A549 (cell line): ENCODE measurements around the gene RGL1. TPM values are rescaled to one million over a fixed set of nuclear protein-coding genes. Genes with fewer than 3 reads are reported as not detected.

Experiments
- ATAC-seq, 2 experiments: fragments of 200-7000 bp in 1 of 2; fragments of >200 bp in 1 of 2; cut with Nextera tagmentation in 1 of 2; cut with Tn5 transposase in 1 of 2; 3 replicates each; pipeline versions ENCODE4 v1.8.0 to v1.9.1; 2018 to 2020; ENCODE audit warnings: mild to moderate bottlenecking in 1 of 2, moderate library complexity in 1 of 2
- CTCF ChIA-PET: fragments of 300-600 bp; sonication (Branson Sonifier 250); formaldehyde crosslinking; extraction: SDS; loops from one replicate; lab custom pipeline; 2021; ENCODE audit warnings: antibody characterized with exemption, inconsistent platforms; lab: Yijun Ruan, JAX
- POLR2A ChIA-PET: fragments of 350-600 bp; formaldehyde crosslinking; extraction: SDS; loops from one replicate; lab custom pipeline; 2021; ENCODE audit warnings: antibody characterized with exemption, inconsistent platforms; lab: Yijun Ruan, JAX
- DNase-seq, 2 experiments: peaks; one replicate each; pipeline versions ENCODE4 v3.0.0 to v3.0.0-alpha.2; 2011 to 2016; ENCODE audit warnings: low read depth in 1 of 2, low spot score in 1 of 2
- FAIRE-seq: peaks from 2 replicates; lab custom pipeline; 2011; peaks lifted over from hg19 to GRCh38; lab: Jason Lieb, UNC
- H3K27ac ChIP-seq, 2 experiments: fragments of >200 bp; sonication (Bioruptor Twin); formaldehyde crosslinking; 3 replicates each; pipeline ENCODE4 v1.5.1; 2016 to 2017
- H3K4me1 ChIP-seq: fragments of >200 bp; sonication (Bioruptor Twin); formaldehyde crosslinking; 3 replicates; pipeline ENCODE4 v1.6.1; 2016
- H3K4me2 ChIP-seq: fragments of >200 bp; sonication (Bioruptor Twin); formaldehyde crosslinking; 3 replicates; pipeline ENCODE4 v1.6.1; 2016
- H3K4me3 ChIP-seq: fragments of >200 bp; sonication (Bioruptor Twin); formaldehyde crosslinking; 3 replicates; pipeline ENCODE4 v1.5.1; 2016
- H3K9me3 ChIP-seq: fragments of >200 bp; sonication (Bioruptor Twin); formaldehyde crosslinking; 3 replicates; pipeline ENCODE4 v1.6.1; 2016
- ATOH8 ChIP-seq: fragments of 250-450 bp; sonication (Bioruptor Pico); IDR thresholded peaks from 2 replicates; pipeline ENCODE4 v1.5.0; 2020; ENCODE audit warnings: low read depth, mild to moderate bottlenecking, moderate library complexity
- BCL3 ChIP-seq: fragments of >200 bp; sonication (Bioruptor Twin); formaldehyde crosslinking; IDR thresholded peaks from 3 replicates; pipeline ENCODE4 v1.6.1; 2016
- BHLHE40 ChIP-seq: IDR thresholded peaks from 2 replicates; pipeline ENCODE4 v1.6.1; 2012; ENCODE audit warnings: low read depth, low read length, inconsistent platforms
- CTCF ChIP-seq: fragments of >200 bp; sonication (Bioruptor Twin); formaldehyde crosslinking; IDR thresholded peaks from 3 replicates; pipeline ENCODE4 v1.5.1; 2016
- E2F6 ChIP-seq: IDR thresholded peaks from 2 replicates; pipeline ENCODE4 v1.6.1; 2012; ENCODE audit warnings: low read depth, borderline replicate concordance
- EHMT2 ChIP-seq: fragments of 200-600 bp; sonication (generic); IDR thresholded peaks from 2 replicates; pipeline ENCODE4 v1.6.1; 2016; ENCODE audit warnings: antibody characterized with exemption, low read depth, mild to moderate bottlenecking, moderate library complexity
- ELK1 ChIP-seq: fragments of 150-350 bp; IDR thresholded peaks from 2 replicates; pipeline ENCODE4 v1.6.1; 2014; ENCODE audit warnings: low read depth, mild to moderate bottlenecking, low read length
- ESRRA ChIP-seq: fragments of 150-350 bp; IDR thresholded peaks from 2 replicates; pipeline ENCODE4 v1.6.1; 2014; ENCODE audit warnings: mild to moderate bottlenecking, low read length, borderline replicate concordance
- FOSL2 ChIP-seq, 2 experiments: fragments of 450-650 bp in 1 of 2; fragments of >200 bp in 1 of 2; sonication (Bioruptor Twin) in 1 of 2; formaldehyde crosslinking; IDR thresholded peaks; 2 replicates each; pipeline versions ENCODE4 v1.5.0 to v1.6.1; 2016 to 2020; ENCODE audit warnings: mild to moderate bottlenecking in 1 of 2, moderate library complexity in 1 of 2
- FOXS1 ChIP-seq: fragments of 250-450 bp; sonication (Bioruptor Pico); IDR thresholded peaks from 2 replicates; pipeline ENCODE4 v1.5.0; 2020; ENCODE audit warnings: mild to moderate bottlenecking, moderate library complexity
- GATA3 ChIP-seq: IDR thresholded peaks from 2 replicates; pipeline ENCODE4 v1.6.1; 2012; ENCODE audit warnings: borderline replicate concordance
- HDAC2 ChIP-seq: fragments of 200-600 bp; sonication (generic); IDR thresholded peaks from 2 replicates; pipeline ENCODE4 v1.6.1; 2016
- HEYL ChIP-seq: fragments of 250-450 bp; sonication (Bioruptor Pico); IDR thresholded peaks from 2 replicates; pipeline ENCODE4 v1.8.0; 2021; ENCODE audit warnings: mild to moderate bottlenecking, moderate library complexity
- JUN ChIP-seq, 2 experiments: fragments of >200 bp; sonication (Bioruptor Twin); formaldehyde crosslinking; IDR thresholded peaks; 2 replicates in 1 of 2; 3 replicates in 1 of 2; pipeline ENCODE4 v1.6.1; 2016 to 2017
- KDM1A ChIP-seq: fragments of 200-600 bp; sonication (generic); IDR thresholded peaks from 2 replicates; pipeline ENCODE4 v1.6.1; 2016; ENCODE audit warnings: low read depth, mild to moderate bottlenecking
- MAZ ChIP-seq: fragments of 150-350 bp; IDR thresholded peaks from 2 replicates; pipeline ENCODE4 v1.6.1; 2014; ENCODE audit warnings: antibody characterized with exemption, low read depth, low read length, borderline replicate concordance
- NFE2L2 ChIP-seq: fragments of 150-350 bp; conservative IDR thresholded peaks from 2 replicates; pipeline ENCODE4 v1.6.1; 2014; ENCODE audit warnings: low read length
- POLR2A ChIP-seq: IDR thresholded peaks from 2 replicates; pipeline ENCODE4 v1.6.1; 2012; ENCODE audit warnings: mild to moderate bottlenecking, low read length
- RARB ChIP-seq: fragments of 250-450 bp; sonication (Bioruptor Pico); IDR thresholded peaks from 2 replicates; pipeline ENCODE4 v1.8.0; 2021; ENCODE audit warnings: mild to moderate bottlenecking, moderate library complexity
- RCOR1 ChIP-seq: fragments of 150-350 bp; IDR thresholded peaks from 2 replicates; pipeline ENCODE4 v1.6.1; 2014; ENCODE audit warnings: antibody characterized with exemption, low read length, low read depth
- RNF2 ChIP-seq: fragments of 200-600 bp; sonication (generic); IDR thresholded peaks from 2 replicates; pipeline ENCODE4 v1.6.1; 2016; ENCODE audit warnings: low read depth, mild to moderate bottlenecking, antibody characterized with exemption, moderate library complexity, borderline replicate concordance
- SMC3 ChIP-seq: fragments of >200 bp; sonication (Bioruptor Twin); formaldehyde crosslinking; IDR thresholded peaks from 3 replicates; pipeline ENCODE4 v1.6.1; 2018; ENCODE audit warnings: inconsistent platforms
- TFCP2L1 ChIP-seq: fragments of 250-450 bp; sonication (Bioruptor Pico); IDR thresholded peaks from 2 replicates; pipeline ENCODE4 v1.5.0; 2021; ENCODE audit warnings: mild to moderate bottlenecking
- TP53 ChIP-seq: fragments of 250-450 bp; sonication (Bioruptor Pico); IDR thresholded peaks from 2 replicates; pipeline ENCODE4 v1.5.0; 2021; ENCODE audit warnings: mild to moderate bottlenecking, moderate library complexity
- WGBS: methylation state at CpG from one replicate; pipeline ENCODE4 v1.1.6; 2017; ENCODE audit errors: missing lambda C conversion rate; 5-methylcytosine and 5-hydroxymethylcytosine counted together
- polyA plus RNA-seq, 4 experiments: library from polyadenylated mRNA; depleted of rRNA in 3 of 4; stranded (reverse); fragments of >200 nt; fragmentation: RNase III in 1 of 4; extraction: RNeasy Plus Mini Kit Qiagen cat#74134 plus additional on column Dnase treatment in 1 of 4; gene quantifications; 2 replicates in 3 of 4; 3 replicates in 1 of 4; pipeline ENCODE4 v1.2.3, GENCODE V29; 2011 to 2017

The RGL1 gene
- polyA plus RNA-seq, 2 of the 4 experiments (the other 2 are of a cell fraction): 1.0 to 3.8 TPM

- 78% methylated on average over 9 of the region's 9 CpGs for WGBS
- Histone ChIP-seq H3K9me3 (no peaks in the 10 kb centered on the region), H3K27ac (no peak overlapping the region), H3K4me3 (no peak overlapping the region), H3K4me1 (peaks cover 12% of the 10 kb centered on the region; the same call in 1 of the 3 replicates)
- POLR2A ChIA-PET: no interaction called here
- CTCF ChIA-PET: no interaction called here
- FAIRE-seq: no peak
- DNase-seq: no peak
- no peak for TF ChIP-seq RNF2
- TF ChIP-seq, all 56 proteins: peak for 0
- H3K4me2 ChIP-seq: no peak overlapping the region
- no peak for ATAC-seq
Measured at GRCh38 chr1:183887826-183888819, 83.2 kb downstream of the RGL1 start.

GRCh38 chr1:183889095-183889494, 84.2 kb downstream of the RGL1 start:
- CTCF ChIA-PET: interaction anchor here (1.0 to 1.3 kb wide), 2 partner anchors 26 to 54 kb away, joined by 3 to 4 read pairs; no protein-coding TSS in a partner anchor
- H3K4me2 ChIP-seq: no peak overlapping the region

GRCh38 chr1:183891158-183891856, 86.4 kb downstream of the RGL1 start:
- no peak for FAIRE-seq
- H3K4me1 ChIP-seq: peaks cover 13% of the 10 kb centered on the region; the same call in 1 of the 3 replicates
- no peak for TF ChIP-seq MAZ
- no peak for TF ChIP-seq TFCP2L1 (CRISPR knock-in tag)
- TF ChIP-seq KDM1A: no peak
- no peak for TF ChIP-seq EHMT2
- no peak for TF ChIP-seq JUN (IDR thresholded peaks at IDR 0.05)
- TF ChIP-seq ESRRA: no peak
- TF ChIP-seq GATA3: no peak
- TF ChIP-seq CTCF: no peak
- TF ChIP-seq NFE2L2: no peak
- TF ChIP-seq ATOH8 (CRISPR knock-in tag): no peak
- TF ChIP-seq FOSL2 (IDR thresholded peaks at IDR 0.05): no peak
- TF ChIP-seq FOSL2 (CRISPR knock-in tag; IDR thresholded peaks at IDR 0.05): no peak
- TF ChIP-seq RARB (CRISPR knock-in tag): no peak
- TF ChIP-seq FOXS1: no peak
- TF ChIP-seq SMC3: no peak
- TF ChIP-seq BCL3: no peak
- TF ChIP-seq RNF2: no peak
- no peak for TF ChIP-seq TP53 (CRISPR knock-in tag)
- TF ChIP-seq ELK1: no peak
- TF ChIP-seq E2F6: no peak
- no peak for TF ChIP-seq RCOR1
- 75% methylated on average over 3 of the region's 3 CpGs for WGBS
- ChIA-PET POLR2A (interaction anchor here (0.7 kb wide), 1 partner anchor 205 kb away, joined by 6 read pairs; no protein-coding TSS in a partner anchor), CTCF (interaction anchor here (0.6 kb wide), 1 partner anchor 642 kb away, joined by 3 read pairs; no protein-coding TSS in a partner anchor)
- H3K4me2 ChIP-seq: no peak overlapping the region; the same call in 2 of the 3 replicates
- no peak for DNase-seq
- H3K27ac ChIP-seq: no peak overlapping the region
- no peak overlapping the region for H3K4me3 ChIP-seq
- no peak for ATAC-seq
- H3K9me3 ChIP-seq: no peaks in the 10 kb centered on the region

More at GRCh38 chr1:183889095-183889494, 84.2 kb downstream of the RGL1 start:
- no peaks in the 10 kb centered on the region for H3K9me3 ChIP-seq
- TF ChIP-seq POLR2A (no peak), HEYL (CRISPR knock-in tag) (no peak), HDAC2 (no peak), TP53 (CRISPR knock-in tag) (no peak), BHLHE40 (no peak)
- TF ChIP-seq, all 56 proteins: peak for 0
- H3K27ac ChIP-seq: no peak overlapping the region
- POLR2A ChIA-PET: no interaction called here
- WGBS: 62% methylated on average over 2 of the region's 2 CpGs
- peaks cover 13% of the 10 kb centered on the region; the same call in 1 of the 3 replicates for H3K4me1 ChIP-seq
- ATAC-seq (no peak), DNase-seq (no peak), FAIRE-seq (no peak)
- no peak overlapping the region for H3K4me3 ChIP-seq
